H1 (cell line): ENCODE measurements around the gene RBM20. TPM values are rescaled to one million over a fixed set of nuclear protein-coding genes. Genes with fewer than 3 reads are reported as not detected.

Source experiments
- CTCF ChIA-PET: fragments of 300-600 bp; sonication (Branson Sonifier 250); formaldehyde crosslinking; loops from one replicate; lab custom pipeline; 2021; ENCODE audit not compliant: partially characterized antibody; lab: Charles Lee
- POLR2A ChIA-PET: fragments of 300-600 bp; sonication (Branson Sonifier 250); formaldehyde crosslinking; loops from one replicate; lab custom pipeline; 2021; ENCODE audit warnings: inconsistent platforms; ENCODE audit not compliant: partially characterized antibody; lab: Charles Lee
- DNase-seq, 2 experiments: peaks; one replicate each; pipeline versions ENCODE4 v3.0.0 to v3.0.0-alpha.2; 2010 to 2022; ENCODE audit warnings: low spot score in 2 of 2, low read depth in 1 of 2, mixed read lengths in 1 of 2
- FAIRE-seq: peaks from 2 replicates; lab custom pipeline; 2011; peaks lifted over from hg19 to GRCh38; lab: Jason Lieb, UNC
- H2AFZ ChIP-seq: 2 replicates; pipeline ENCODE4 v1.8.1; 2012; ENCODE audit warnings: low read length, inconsistent platforms
- H2AK5ac ChIP-seq: 2 replicates; pipeline ENCODE4 v1.6.1; 2013; ENCODE audit warnings: low read depth, low read length
- H2BK120ac ChIP-seq: replicated peaks from 2 replicates; pipeline ENCODE3; 2013; ENCODE audit warnings: low read depth, low read length, inconsistent platforms
- H2BK12ac ChIP-seq: 2 replicates; pipeline ENCODE4 v1.6.1; 2013; ENCODE audit warnings: low read depth, low read length
- H2BK15ac ChIP-seq: 2 replicates; pipeline ENCODE4 v1.6.1; 2013; ENCODE audit warnings: low read length
- H2BK20ac ChIP-seq: 2 replicates; pipeline ENCODE4 v1.6.1; 2013; ENCODE audit warnings: low read length
- H2BK5ac ChIP-seq: 2 replicates; pipeline ENCODE4 v1.6.1; 2013; ENCODE audit warnings: low read depth, low read length
- H3K14ac ChIP-seq: 2 replicates; pipeline ENCODE4 v1.6.1; 2013; ENCODE audit warnings: inconsistent platforms; ENCODE audit not compliant: insufficient read length
- H3K18ac ChIP-seq: 2 replicates; pipeline ENCODE4 v1.6.1; 2013; ENCODE audit warnings: low read length; ENCODE audit errors: extremely low read depth
- H3K23ac ChIP-seq: 2 replicates; pipeline ENCODE4 v1.6.1; 2013; ENCODE audit warnings: inconsistent platforms; ENCODE audit not compliant: insufficient read length
- H3K23me2 ChIP-seq: 2 replicates; pipeline ENCODE4 v1.6.1; 2013; ENCODE audit warnings: low read depth, low read length
- H3K27ac ChIP-seq: 2 replicates; pipeline ENCODE4 v1.6.1; 2011; ENCODE audit warnings: low read depth, low read length, inconsistent platforms
- H3K27me3 ChIP-seq, 4 experiments: replicated peaks in 1 of 4; 1 replicate in 1 of 4; 2 replicates in 3 of 4; pipeline versions ENCODE4 v1.6.1 to v1.8.1; 2011 to 2013; ENCODE audit warnings: low read length in 3 of 4, mild to moderate bottlenecking in 3 of 4, inconsistent platforms in 2 of 4, mixed read lengths in 2 of 4, moderate library complexity in 1 of 4; ENCODE audit not compliant: control insufficient read depth in 3 of 4, insufficient read depth in 3 of 4; ENCODE audit errors: extremely low read depth in 1 of 4
- H3K36me3 ChIP-seq, 4 experiments: 2 replicates each; pipeline versions ENCODE4 v1.6.1 to v1.8.1; 2011 to 2013; ENCODE audit warnings: mild to moderate bottlenecking in 4 of 4, low read length in 3 of 4, moderate library complexity in 2 of 4, control low read depth in 1 of 4, inconsistent platforms in 1 of 4; ENCODE audit not compliant: insufficient read depth in 4 of 4, control insufficient read depth in 2 of 4
- H3K4ac ChIP-seq: replicated peaks from 2 replicates; pipeline ENCODE3; 2013; ENCODE audit warnings: low read length, low read depth, mixed read lengths, inconsistent platforms; ENCODE audit not compliant: insufficient read length
- H3K4me1 ChIP-seq, 4 experiments: replicated peaks in 1 of 4; 1 replicate in 1 of 4; 2 replicates in 3 of 4; pipeline versions ENCODE4 v1.6.1 to v1.8.1; 2011 to 2013; ENCODE audit warnings: low read length in 3 of 4, inconsistent platforms in 2 of 4, mixed read lengths in 1 of 4; ENCODE audit not compliant: insufficient read depth in 4 of 4, control insufficient read depth in 3 of 4
- H3K4me2 ChIP-seq, 2 experiments: 2 replicates each; pipeline versions ENCODE4 v1.6.1 to v1.8.1; 2011 to 2013; ENCODE audit warnings: low read depth in 2 of 2, low read length in 2 of 2, control low read depth in 1 of 2, inconsistent platforms in 1 of 2, mild to moderate bottlenecking in 1 of 2; ENCODE audit not compliant: insufficient read depth in 1 of 2
- H3K4me3 ChIP-seq, 4 experiments: fragments of 200-600, 300-600 bp in 1 of 4; sonication (generic), shearing (Covaris generic), sonication (Bioruptor Twin) in 1 of 4; 2 replicates each; pipeline versions ENCODE4 v1.5.1 to v1.8.1; 2011 to 2016; ENCODE audit warnings: low read length in 4 of 4, low read depth in 3 of 4, control low read depth in 2 of 4, inconsistent platforms in 2 of 4, mild to moderate bottlenecking in 2 of 4, mixed read lengths in 1 of 4, moderate library complexity in 1 of 4; ENCODE audit not compliant: insufficient read depth in 2 of 4; ENCODE audit errors: extremely low read depth in 1 of 4
- H3K56ac ChIP-seq: replicated peaks from 2 replicates; pipeline ENCODE3; 2013; ENCODE audit warnings: low read depth, mild to moderate bottlenecking, mixed read lengths, low read length, inconsistent platforms; ENCODE audit not compliant: insufficient read length
- H3K79me1 ChIP-seq: 2 replicates; pipeline ENCODE4 v1.6.1; 2013; ENCODE audit warnings: low read depth, low read length, control low read depth
- H3K79me2 ChIP-seq, 2 experiments: 2 replicates each; pipeline versions ENCODE4 v1.6.1 to v1.8.1; 2012 to 2013; ENCODE audit warnings: low read length in 2 of 2, mild to moderate bottlenecking in 2 of 2, inconsistent platforms in 1 of 2; ENCODE audit not compliant: insufficient read depth in 2 of 2, control insufficient read depth in 1 of 2
- H3K9ac ChIP-seq, 4 experiments: replicated peaks in 1 of 4; 1 replicate in 1 of 4; 2 replicates in 3 of 4; pipeline versions ENCODE4 v1.6.1 to v1.8.1; 2011 to 2013; ENCODE audit warnings: low read depth in 3 of 4, low read length in 3 of 4, control low read depth in 2 of 4, mild to moderate bottlenecking in 2 of 4, moderate library complexity in 2 of 4, inconsistent platforms in 1 of 4; ENCODE audit errors: extremely low read depth in 1 of 4
- H3K9me3 ChIP-seq, 2 experiments: 2 replicates each; pipeline versions ENCODE4 v1.6.1 to v1.8.1; 2012 to 2013; ENCODE audit warnings: mild to moderate bottlenecking in 2 of 2, moderate library complexity in 2 of 2, control low read depth in 1 of 2, inconsistent platforms in 1 of 2, low read depth in 1 of 2, low read length in 1 of 2, mixed read lengths in 1 of 2; ENCODE audit not compliant: insufficient read depth in 2 of 2
- H4K20me1 ChIP-seq, 2 experiments: replicated peaks in 1 of 2; 2 replicates each; pipeline versions ENCODE3 to v1.8.1; 2011 to 2013; ENCODE audit warnings: inconsistent platforms in 2 of 2, low read length in 2 of 2, mild to moderate bottlenecking in 1 of 2; ENCODE audit not compliant: insufficient read depth in 2 of 2, control insufficient read depth in 1 of 2
- H4K5ac ChIP-seq: 2 replicates; pipeline ENCODE4 v1.6.1; 2013; ENCODE audit warnings: low read length, low read depth, mixed read lengths, inconsistent platforms; ENCODE audit not compliant: insufficient read length
- H4K8ac ChIP-seq: 2 replicates; pipeline ENCODE4 v1.8.0; 2013; ENCODE audit warnings: mild to moderate bottlenecking, moderate library complexity, low read length, inconsistent platforms; ENCODE audit not compliant: insufficient read depth; ENCODE audit errors: extremely low read depth
- H4K91ac ChIP-seq: replicated peaks from 2 replicates; pipeline ENCODE3; 2013; ENCODE audit warnings: low read length, mixed read lengths, inconsistent platforms; ENCODE audit not compliant: insufficient read length
- BRCA1 ChIP-seq: IDR thresholded peaks from 2 replicates; pipeline ENCODE4 v1.6.1; 2012; ENCODE audit warnings: low read depth, low read length, improper control_type of control experiment
- CBX5 ChIP-seq: fragments of 300-800, 300-1000 bp; sonication (generic); IDR thresholded peaks from 2 replicates; pipeline ENCODE4 v1.7.1; 2016; ENCODE audit warnings: antibody characterized with exemption, low read length, low read depth
- CHD2 ChIP-seq: IDR thresholded peaks from 2 replicates; pipeline ENCODE4 v1.6.1; 2012; ENCODE audit warnings: low read length, improper control_type of control experiment
- EZH2 ChIP-seq: fragments of 200-600 bp; sonication (generic); IDR thresholded peaks from 2 replicates; pipeline ENCODE4 v1.7.1; 2012; ENCODE audit warnings: low read depth, mild to moderate bottlenecking, moderate library complexity, low read length, inconsistent platforms; ENCODE audit not compliant: severe bottlenecking
- FOSL1 ChIP-seq: IDR thresholded peaks from 2 replicates; pipeline ENCODE4 v1.6.1; 2011; ENCODE audit warnings: mild to moderate bottlenecking, low read depth, low read length, moderate library complexity; ENCODE audit not compliant: insufficient read depth
- KDM4A ChIP-seq: IDR thresholded peaks from one replicate; pipeline ENCODE4 v1.7.1; 2012; ENCODE audit warnings: low read depth, mild to moderate bottlenecking, moderate library complexity, low read length, inconsistent platforms; ENCODE audit not compliant: severe bottlenecking
- MAFK ChIP-seq: IDR thresholded peaks from 2 replicates; pipeline ENCODE4 v1.6.1; 2012; ENCODE audit warnings: low read depth, mild to moderate bottlenecking, improper control_type of control experiment, low read length
- NANOG ChIP-seq: IDR thresholded peaks from 2 replicates; pipeline ENCODE4 v1.6.1; 2011; ENCODE audit warnings: low read length, low read depth, mild to moderate bottlenecking, inconsistent platforms; ENCODE audit not compliant: insufficient read depth, poor library complexity, severe bottlenecking
- POLR2A ChIP-seq, 2 experiments: IDR thresholded peaks; 1 replicate in 1 of 2; 2 replicates in 1 of 2; pipeline ENCODE4 v1.6.1; 2011; ENCODE audit warnings: low read depth in 2 of 2, low read length in 2 of 2, mild to moderate bottlenecking in 2 of 2; ENCODE audit errors: control extremely low read depth in 1 of 2
- POU5F1 ChIP-seq: IDR thresholded peaks from 2 replicates; pipeline ENCODE4 v1.6.1; 2011; ENCODE audit warnings: low read depth, mild to moderate bottlenecking, low read length, moderate library complexity
- SAP30 ChIP-seq: fragments of 300-600 bp; sonication (generic); IDR thresholded peaks from 2 replicates; pipeline ENCODE4 v1.7.1; 2012; ENCODE audit warnings: low read length, moderate library complexity, mild to moderate bottlenecking, inconsistent platforms; ENCODE audit not compliant: insufficient read depth, insufficient replicate concordance
- SP4 ChIP-seq: IDR thresholded peaks from 2 replicates; pipeline ENCODE4 v1.6.1; 2012; ENCODE audit warnings: low read length, inconsistent platforms
- TBP ChIP-seq: IDR thresholded peaks from 2 replicates; pipeline ENCODE4 v1.6.1; 2011; ENCODE audit warnings: low read depth, low read length, improper control_type of control experiment
- WGBS, 2 experiments: shearing (Covaris generic) in 1 of 2; methylation state at CpG; one replicate each; pipeline versions ENCODE4 v1.1.6 to v1.1.7; 2013 to 2015; ENCODE audit warnings: low lambda C conversion rate in 2 of 2, mixed read lengths in 2 of 2, inconsistent platforms in 1 of 2, low coverage in 1 of 2, missing lambda C conversion rate in 1 of 2; ENCODE audit not compliant: insufficient replicate concordance in 2 of 2, insufficient coverage in 1 of 2, insufficient read length in 1 of 2; ENCODE audit errors: extremely low coverage in 1 of 2, missing lambda C conversion rate in 1 of 2; 5-methylcytosine and 5-hydroxymethylcytosine counted together
- polyA plus RNA-seq, 7 experiments: library from polyadenylated mRNA; depleted of rRNA in 3 of 7; stranded (reverse) in 5 of 7; unstranded in 2 of 7; fragments of >200 nt in 5 of 7; fragments of 200-250 nt in 2 of 7; gene quantifications; 1 replicate in 5 of 7; 2 replicates in 1 of 7; 4 replicates in 1 of 7; pipeline versions ENCODE4 v1.2.1 to v1.2.3, GENCODE V29; 2011 to 2013; ENCODE audit warnings: missing spikeins in 2 of 7, mixed read lengths in 2 of 7
- total RNA-seq: library from RNA; stranded (reverse); fragmentation: NEBNext Ultra II Directional; extraction: Animal tissue kit (Norgen Biotek cat#: 25700); gene quantifications from 2 replicates; pipeline ENCODE4 v1.2.1, GENCODE V29; 2021
- TF ChIP-seq, protein P1 (sequence below): IDR thresholded peaks from 2 replicates; pipeline ENCODE4 v1.6.1; 2011; ENCODE audit warnings: low read length, improper control_type of control experiment

Gene RBM20
- total and polyA plus RNA-seq, 2 of the 8 experiments (the other 6 are each of a cell fraction or from before 2014, with no cell fraction given), result 0.05 to 0.63 TPM

DNA sequence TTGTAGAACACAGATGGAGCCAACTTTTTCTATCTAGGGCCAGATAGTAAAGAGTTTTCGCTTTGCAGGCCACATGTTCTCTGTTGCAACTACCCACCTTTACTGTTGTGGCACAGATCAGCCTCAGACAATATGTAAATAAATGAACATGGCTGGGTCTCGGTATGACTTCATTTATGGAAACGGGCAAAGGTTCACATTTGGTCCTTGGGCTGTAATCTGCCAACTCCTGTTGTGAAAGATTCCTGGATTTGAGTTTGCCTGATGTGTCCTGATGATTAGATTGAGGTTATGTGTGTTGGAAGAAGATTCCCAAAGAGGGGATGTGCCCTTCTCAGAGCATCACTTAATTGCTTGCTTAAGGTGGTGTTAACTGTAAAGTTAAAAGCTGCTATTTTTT is 38.2 kb downstream of the RBM20 start:
- Histone ChIP-seq H3K14ac (no peak overlapping the region), H3K23ac (no peak overlapping the region), H3K4me1 (peaks cover 2 to 10% (median 6%) of the 10 kb centered on the region in 4 experiments; a peak in 5 of 7 replicates), H3K23me2 (no peaks in the 10 kb centered on the region), H3K36me3 (no peaks in the 10 kb centered on the region), H4K8ac (no peak overlapping the region), H3K4me2 (no peak overlapping the region), H2BK12ac (no peak overlapping the region), H3K9me3 (no peaks in the 10 kb centered on the region), H2BK5ac (no peak overlapping the region), H2BK20ac (no peak overlapping the region), H2BK15ac (no peak overlapping the region), H3K18ac (no peak overlapping the region), H3K56ac (no peak overlapping the region), H3K9ac (no peak overlapping the region), H3K4me3 (no peak overlapping the region), H2AFZ (no peak overlapping the region), H3K27me3 (no peaks in the 10 kb centered on the region), H2BK120ac (no peak overlapping the region), H3K79me2 (no peaks in the 10 kb centered on the region), H4K20me1 (no peaks in the 10 kb centered on the region), H3K27ac (no peak overlapping the region), H4K5ac (no peak overlapping the region), H4K91ac (no peak overlapping the region), H3K79me1 (no peaks in the 10 kb centered on the region), H3K4ac (no peak overlapping the region), H2AK5ac (no peak overlapping the region)
- no peak for FAIRE-seq
- WGBS, 2 experiments, result 85% methylated on average over 3 of the region's 3 CpGs; no CpG with 5 or more reads in 1 of the 2 experiments
- ChIA-PET POLR2A (interaction anchor here (0.9 kb wide), 1 partner anchor 74 kb away, joined by 3 read pairs; no protein-coding TSS in a partner anchor), CTCF (interaction anchor here (0.7 to 10.3 kb wide), 8 partner anchors 9 to 376 kb away, joined by 3 to 75 read pairs (median 4); no protein-coding TSS in a partner anchor)
- DNase-seq, result no peak
- no peak for TF ChIP-seq SP4
- no peak for TF ChIP-seq POU5F1
- no peak for TF ChIP-seq MAFK
- TF ChIP-seq SAP30, result no peak
- TF ChIP-seq CHD2, result no peak
- TF ChIP-seq NANOG, result no peak
- no peak for TF ChIP-seq BRCA1
- TF ChIP-seq EZH2, result no peak
- TF ChIP-seq FOSL1, result no peak
- TF ChIP-seq CBX5, result no peak
- TF ChIP-seq, protein P1, sequence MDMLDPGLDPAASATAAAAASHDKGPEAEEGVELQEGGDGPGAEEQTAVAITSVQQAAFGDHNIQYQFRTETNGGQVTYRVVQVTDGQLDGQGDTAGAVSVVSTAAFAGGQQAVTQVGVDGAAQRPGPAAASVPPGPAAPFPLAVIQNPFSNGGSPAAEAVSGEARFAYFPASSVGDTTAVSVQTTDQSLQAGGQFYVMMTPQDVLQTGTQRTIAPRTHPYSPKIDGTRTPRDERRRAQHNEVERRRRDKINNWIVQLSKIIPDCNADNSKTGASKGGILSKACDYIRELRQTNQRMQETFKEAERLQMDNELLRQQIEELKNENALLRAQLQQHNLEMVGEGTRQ, result no peak
- no peak for TF ChIP-seq KDM4A
- no peak for TF ChIP-seq TBP
- no peak for TF ChIP-seq POLR2A (IDR thresholded peaks at IDR 0.05; ENCODE audit: control extremely low read depth in 1 of 2, low read depth in 2 of 2, low read length in 2 of 2)
